NCI-H526 (cell line): ENCODE data around the gene KAT6B.

ENCODE experiments used
- DNase-seq, 2 experiments: peaks; one replicate each; lab custom pipeline; 2025; lab: John Stamatoyannopoulos, UW

The KAT6B gene

DNA sequence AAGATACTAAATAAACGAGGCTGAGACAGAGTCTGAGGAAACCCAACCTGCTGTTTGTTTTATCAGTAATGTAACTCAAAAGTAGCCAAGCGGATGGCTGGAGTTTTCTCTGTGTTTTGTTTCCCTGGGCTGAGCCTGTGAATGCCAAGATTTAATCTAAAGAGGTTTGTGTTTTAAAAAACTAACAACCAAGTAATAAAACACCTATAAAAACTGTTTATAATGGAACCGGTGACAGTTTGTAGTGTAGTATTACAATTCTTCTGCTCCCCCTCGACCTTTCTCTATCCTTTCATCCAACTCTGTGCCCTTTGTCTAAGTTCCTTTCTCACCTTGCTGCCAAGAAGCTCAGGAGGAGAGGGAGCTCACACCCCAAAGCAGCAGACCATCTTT is 2.6 kb upstream of the KAT6B start:
- DNase-seq, result no peak

DNA sequence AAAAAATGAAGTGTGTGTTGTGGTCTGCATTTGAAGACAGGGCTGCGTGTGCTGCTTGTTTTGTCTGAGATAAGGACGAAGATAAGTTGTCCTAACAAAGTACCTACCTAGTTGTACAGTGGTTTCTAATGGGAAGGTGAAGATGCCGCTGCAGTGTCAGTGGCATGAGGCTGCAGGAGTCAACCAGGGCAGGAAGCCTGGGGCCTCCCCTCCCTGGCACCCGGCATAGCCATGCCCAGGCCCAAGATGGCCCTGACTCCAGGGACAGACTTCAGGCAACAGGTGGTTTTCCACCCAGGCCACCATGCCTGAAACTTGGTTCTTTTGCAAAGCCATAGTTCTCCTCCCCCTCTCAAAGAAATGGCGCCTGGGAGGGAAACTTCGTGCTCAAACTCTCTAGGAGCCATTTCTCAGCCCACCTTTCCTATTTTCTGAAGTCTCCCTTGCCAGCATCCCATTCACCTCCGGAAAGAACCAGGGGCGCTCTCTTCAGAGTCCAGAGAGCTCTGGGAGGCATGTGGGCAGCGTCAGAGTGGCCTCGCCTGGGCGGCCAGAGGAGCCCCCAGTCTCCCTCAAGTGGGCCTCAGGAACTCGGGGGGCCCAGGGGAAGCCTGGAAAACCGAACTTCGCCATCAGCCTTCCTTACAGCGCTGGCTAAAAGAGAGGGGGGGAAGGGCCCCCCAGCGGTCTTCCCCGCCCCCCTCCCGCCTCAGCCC is 2.1 kb upstream of the KAT6B start:
- DNase-seq, result no peak

DNA sequence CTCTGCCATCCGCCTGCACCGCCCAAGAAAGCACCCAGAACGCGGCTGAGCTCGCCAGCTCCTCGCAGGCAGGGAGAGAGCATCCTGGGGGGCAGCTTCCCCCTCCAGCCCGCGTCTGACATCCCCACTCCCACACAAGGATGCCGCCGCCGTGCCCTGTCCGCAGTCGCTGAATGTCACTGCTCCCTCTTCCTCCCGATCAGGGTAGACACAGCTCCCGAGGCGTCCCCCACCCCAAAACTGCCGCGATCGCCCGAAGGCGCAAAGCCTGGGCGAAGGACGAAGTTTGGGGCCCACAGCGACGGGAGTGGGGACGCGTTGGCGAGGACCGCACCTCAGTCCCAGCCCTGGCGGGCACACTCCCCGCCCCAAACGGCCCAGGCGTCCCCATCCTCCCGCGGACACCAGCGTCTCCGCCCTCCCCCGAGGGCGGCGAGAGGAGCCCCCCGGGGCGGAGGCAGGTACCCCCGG is 1.5 kb upstream of the KAT6B start:
- DNase-seq, result peak in 1 of 2 experiments; percentile 50

GRCh38 chr10:74825371-74826141 is 844 bp upstream of the KAT6B start:
- peak in 1 of 2 experiments; percentile 74 for DNase-seq

DNA sequence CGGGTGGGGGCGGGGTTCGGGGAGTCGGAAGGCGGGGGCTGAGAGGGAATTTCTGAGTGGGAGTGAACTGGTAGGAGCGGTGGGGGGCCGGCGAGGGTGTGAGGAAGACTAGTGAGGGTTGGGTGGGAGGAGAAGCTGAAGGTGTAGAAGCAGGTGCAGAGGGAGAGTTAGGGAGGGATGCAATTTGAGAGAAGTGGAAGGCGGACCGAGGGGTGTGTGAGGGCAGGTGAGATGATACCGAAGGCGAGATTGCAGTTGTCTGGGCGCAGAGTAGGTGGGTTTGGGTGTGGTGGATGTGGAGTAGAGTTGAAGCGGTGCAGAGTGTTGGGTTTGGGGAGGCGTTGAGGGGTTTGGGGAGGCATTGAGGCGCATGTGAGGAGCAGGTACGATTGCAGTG is 643 bp downstream of the KAT6B start:
- peak; percentile 21 to 69 for DNase-seq

DNA sequence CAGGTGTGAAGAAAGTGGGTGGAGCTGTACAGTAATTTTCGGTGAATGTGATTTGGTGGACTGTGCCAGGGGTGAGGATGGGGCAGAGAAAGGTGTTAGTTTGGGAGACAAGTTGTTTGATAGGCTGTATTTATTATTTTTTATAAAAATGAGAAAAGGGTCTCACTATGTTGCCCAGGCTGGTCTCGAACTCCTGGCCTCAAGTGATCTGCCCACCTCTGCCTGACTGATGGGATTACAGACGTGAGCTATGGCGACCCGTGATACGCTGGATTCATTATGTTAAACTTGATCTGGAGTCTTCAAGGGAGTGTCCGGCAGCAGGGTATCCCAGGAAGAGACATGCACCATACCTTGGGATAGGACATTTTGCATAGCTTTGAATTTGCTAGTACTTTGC is 1.3 kb downstream of the KAT6B start:
- DNase-seq, result no peak

DNA sequence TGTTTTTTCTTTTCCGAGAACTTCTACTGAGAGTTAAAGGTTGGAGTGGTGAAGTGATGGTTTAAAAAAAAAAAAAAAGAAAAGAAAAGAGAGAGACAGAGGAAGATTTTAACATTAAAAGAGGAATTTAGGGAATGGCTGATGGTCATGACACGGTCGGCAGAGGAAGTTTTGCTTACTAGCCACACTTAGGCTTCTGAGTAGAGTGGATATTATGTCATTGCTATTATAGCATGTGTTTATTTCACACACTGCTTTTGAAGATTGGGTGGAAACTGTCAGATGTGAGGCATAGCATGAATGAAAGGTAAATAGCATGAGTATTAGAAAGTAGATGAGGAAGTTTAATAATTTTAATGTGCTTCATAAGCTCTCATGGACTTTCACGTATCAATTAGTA is 2.5 kb downstream of the KAT6B start:
- DNase-seq, result no peak

DNA sequence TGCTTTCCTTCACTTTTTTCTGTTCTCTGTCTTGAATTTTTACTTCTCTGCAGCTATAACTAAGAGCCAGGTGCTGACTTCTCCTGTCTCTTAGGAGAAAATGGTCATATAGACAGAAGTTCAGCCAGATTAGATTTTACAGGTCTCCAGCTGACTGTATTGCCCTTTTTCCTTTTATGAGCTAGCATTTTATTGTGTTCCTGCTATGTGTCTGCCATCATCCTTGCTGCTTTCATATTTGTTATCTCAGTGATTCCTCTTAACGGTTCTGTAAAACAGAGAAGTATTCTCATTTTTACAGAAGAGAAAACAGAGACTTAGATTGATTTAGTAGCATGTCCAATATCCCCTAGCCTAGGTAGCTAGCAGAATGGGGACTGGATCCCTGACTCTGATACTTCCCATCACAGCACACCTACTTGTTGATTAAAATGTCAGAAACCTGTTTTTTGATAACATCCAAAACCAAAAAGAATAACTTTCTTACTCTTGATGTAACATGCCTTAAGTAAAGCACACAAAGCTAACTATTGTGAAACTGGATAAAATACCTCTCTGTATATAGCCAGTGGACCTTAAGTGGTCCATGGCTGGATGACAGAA is 5.2 kb downstream of the KAT6B start:
- no peak for DNase-seq

DNA sequence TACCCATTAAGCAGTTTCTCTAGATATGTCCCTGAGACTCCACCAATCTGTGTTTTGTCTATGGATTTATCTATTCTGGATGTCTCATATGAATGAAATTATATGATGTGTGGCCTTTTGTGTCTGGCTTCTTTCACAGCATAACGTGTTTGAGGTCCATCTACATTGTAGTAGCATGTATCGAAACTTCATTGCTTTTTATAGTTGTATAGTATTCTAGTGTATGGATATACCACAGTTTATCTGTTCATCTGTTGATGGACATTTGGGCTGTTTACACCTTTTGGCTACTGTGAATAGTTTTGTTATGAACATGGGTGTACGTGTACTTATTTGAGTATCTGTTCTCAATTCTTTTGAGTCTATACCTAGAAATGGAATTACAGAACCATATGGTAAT is 9.6 kb downstream of the KAT6B start:
- no peak for DNase-seq

- DNase-seq, result no peak
Observed at GRCh38 chr10:74836877-74837276, 10.5 kb downstream of the KAT6B start.

DNA sequence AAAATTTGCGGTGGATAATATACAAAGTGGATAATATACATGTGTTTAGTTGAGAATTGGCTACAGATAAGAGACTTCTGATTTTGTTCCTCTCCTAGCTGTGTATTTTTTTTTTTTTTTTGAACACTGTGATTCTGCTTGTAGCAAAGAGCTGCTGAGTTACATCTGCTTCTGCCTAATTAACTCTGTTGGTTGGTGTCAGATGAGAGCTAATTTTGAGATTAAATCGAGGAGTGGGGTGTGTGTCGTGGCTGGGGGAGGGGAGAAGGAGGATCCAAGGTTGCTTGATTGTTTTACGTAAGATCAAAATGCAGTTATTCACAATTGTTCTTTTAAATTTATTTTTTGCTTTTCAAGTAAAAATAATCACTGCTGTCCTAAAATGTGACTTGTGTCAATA is 11.3 kb downstream of the KAT6B start:
- no peak for DNase-seq

DNA sequence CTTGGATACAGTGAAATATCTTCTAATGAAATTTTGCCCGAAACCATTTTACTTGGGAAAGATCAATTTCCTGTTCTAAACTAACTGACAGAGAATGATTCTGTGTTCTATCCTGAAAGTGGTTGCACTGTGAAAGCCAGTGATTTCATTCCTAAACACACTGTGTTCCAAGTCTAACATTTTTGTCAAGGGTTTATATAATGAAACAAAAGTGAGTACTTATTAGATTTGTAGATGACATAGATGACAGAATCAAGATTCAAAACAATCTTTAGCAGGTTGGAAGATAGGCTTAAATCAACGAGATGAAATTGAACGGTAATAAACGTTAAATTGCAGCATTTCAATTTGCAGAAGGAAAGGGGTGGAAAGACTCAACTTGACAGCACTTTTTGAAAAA is 13.3 kb downstream of the KAT6B start:
- no peak for DNase-seq

- DNase-seq, result no peak
Observed at GRCh38 chr10:74841265-74841973, 15.0 kb downstream of the KAT6B start.

DNA sequence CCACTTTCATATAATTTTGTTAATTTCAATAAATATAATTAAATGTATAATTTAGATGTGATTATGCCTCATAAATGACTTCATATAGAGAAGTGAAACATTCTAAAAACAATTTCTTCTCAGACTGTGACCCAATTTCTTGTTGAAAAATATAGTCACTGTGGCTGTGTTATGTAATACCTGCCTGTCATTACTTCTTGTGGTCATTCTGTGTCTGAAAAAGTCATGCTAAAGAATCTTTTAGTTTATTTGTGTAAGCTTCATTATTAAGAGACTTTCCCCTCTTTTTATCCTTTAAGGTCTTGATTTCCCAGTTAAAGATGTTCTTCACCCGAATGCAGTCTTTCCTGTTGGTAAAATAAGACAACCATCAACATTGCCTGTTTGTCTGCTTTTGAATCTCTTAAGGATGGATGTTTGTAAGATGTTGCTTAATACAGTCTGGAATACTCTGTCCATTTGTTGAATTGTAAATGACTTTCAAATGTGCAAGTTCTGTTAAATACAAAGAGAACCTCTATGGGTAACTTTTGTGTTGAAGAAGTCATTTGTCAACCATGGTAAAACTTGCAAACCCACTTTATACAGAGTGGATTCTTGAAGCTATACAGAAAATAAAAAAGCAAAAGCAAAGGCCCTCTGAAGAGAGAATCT is 16.0 kb downstream of the KAT6B start:
- no peak for DNase-seq

- no peak for DNase-seq
Observed at GRCh38 chr10:74846958-74847357, 20.6 kb downstream of the KAT6B start.

DNA sequence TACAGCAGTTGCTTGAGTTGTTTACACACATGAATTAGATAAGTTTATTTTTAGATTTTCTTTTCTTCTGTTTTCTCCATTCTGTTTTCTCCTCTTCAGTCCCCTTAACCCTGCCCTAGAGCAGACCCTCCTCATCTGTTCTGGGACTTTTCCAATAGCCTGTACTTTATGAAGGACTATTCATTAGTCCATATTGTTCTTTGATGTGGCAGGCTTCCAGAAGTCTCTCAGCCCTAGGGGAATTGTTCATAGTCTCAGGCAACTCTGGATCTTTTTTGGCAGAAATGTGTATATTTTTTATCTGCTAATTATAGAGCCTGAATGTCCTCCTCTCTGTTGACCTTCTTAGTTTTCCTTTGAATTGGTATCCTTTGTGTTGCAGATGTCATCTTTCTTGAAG is 25.4 kb downstream of the KAT6B start:
- no peak for DNase-seq

GRCh38 chr10:74852381-74852780 is 26.0 kb downstream of the KAT6B start:
- no peak for DNase-seq

GRCh38 chr10:74854610-74855009 is 28.2 kb downstream of the KAT6B start:
- no peak for DNase-seq

GRCh38 chr10:74855027-74855426 is 28.6 kb downstream of the KAT6B start:
- no peak for DNase-seq

DNA sequence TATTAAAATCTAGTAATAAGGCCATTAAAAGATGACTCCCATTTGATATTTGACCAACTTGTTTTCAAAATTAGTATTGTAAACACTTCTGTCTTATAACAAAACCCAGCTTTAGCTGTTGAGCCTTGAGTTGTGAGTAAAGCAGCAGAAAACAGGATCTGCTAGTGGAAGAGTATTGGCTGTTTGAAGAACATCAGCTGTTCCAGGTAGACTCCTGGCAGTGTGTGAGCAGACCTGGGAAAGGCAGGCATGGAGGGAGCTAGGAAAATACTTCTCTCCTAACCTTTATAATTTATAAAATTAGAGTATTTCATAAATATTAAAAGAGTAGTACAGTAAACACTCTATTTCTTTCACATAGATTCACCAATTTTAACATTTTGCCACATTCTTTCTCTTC is 29.0 kb downstream of the KAT6B start:
- no peak for DNase-seq

GRCh38 chr10:74856940-74857339 is 30.5 kb downstream of the KAT6B start:
- DNase-seq, result no peak

DNA sequence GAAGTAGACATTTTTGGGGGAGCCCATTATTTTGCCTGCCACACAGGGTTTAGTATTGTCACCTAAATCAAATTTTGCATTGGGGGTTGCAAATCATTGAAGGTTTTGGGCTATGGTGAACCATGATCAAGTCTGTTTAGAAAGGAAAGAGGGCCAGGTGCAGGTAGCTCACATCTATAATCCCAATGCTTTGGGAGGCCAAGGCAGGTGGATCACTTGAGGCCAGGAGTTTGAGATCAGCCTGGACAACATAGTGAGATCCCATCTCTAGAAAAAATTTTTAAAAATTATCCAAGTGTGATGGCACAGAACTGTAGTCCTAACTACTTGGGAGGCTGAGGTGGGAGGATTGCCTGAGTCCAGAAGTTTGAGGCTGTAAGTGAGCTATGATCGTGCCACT is 31.2 kb downstream of the KAT6B start:
- DNase-seq, result no peak
